DOHH2 (cell line): ENCODE data around the gene BHLHE23.

Source experiments
- H3F3A ChIP-seq: fragments of 200-600 bp; sonication (generic), shearing (Covaris generic); 2 replicates; pipeline ENCODE4 v1.6.0; 2016; ENCODE audit warnings: antibody characterized with exemption, mild to moderate bottlenecking; ENCODE audit not compliant: control insufficient read depth, insufficient read depth
- H3K27ac ChIP-seq: fragments of 200-600 bp; sonication (generic); 2 replicates; pipeline ENCODE4 v1.5.1; 2014; ENCODE audit warnings: low read depth, mild to moderate bottlenecking, low read length, moderate library complexity
- H3K27me3 ChIP-seq: fragments of 200-600 bp; sonication (generic); 2 replicates; pipeline ENCODE4 v1.6.1; 2014; ENCODE audit warnings: mild to moderate bottlenecking, low read length, mixed read lengths; ENCODE audit not compliant: control insufficient read depth
- H3K36me3 ChIP-seq: fragments of 200-600 bp; sonication (generic); 2 replicates; pipeline ENCODE4 v1.6.1; 2014; ENCODE audit warnings: mild to moderate bottlenecking, low read length, moderate library complexity, mixed read lengths; ENCODE audit not compliant: control insufficient read depth
- H3K4me1 ChIP-seq: fragments of 200-600 bp; sonication (generic); 2 replicates; pipeline ENCODE4 v1.6.1; 2014; ENCODE audit warnings: mild to moderate bottlenecking, low read length, mixed read lengths; ENCODE audit not compliant: control insufficient read depth
- H3K4me2 ChIP-seq: fragments of 200-600 bp; sonication (generic); 2 replicates; pipeline ENCODE4 v1.6.0; 2014; ENCODE audit warnings: mild to moderate bottlenecking, low read length, moderate library complexity
- H3K4me3 ChIP-seq: fragments of 200-600 bp; sonication (generic); 2 replicates; pipeline ENCODE4 v1.5.1; 2014; ENCODE audit warnings: mild to moderate bottlenecking, low read length, mixed read lengths
- H3K79me2 ChIP-seq: fragments of 200-600 bp; sonication (generic); 2 replicates; pipeline ENCODE4 v1.6.1; 2014; ENCODE audit warnings: mild to moderate bottlenecking, low read length, mixed read lengths; ENCODE audit not compliant: control insufficient read depth
- H3K9me2 ChIP-seq: fragments of 200-600 bp; sonication (generic); replicated peaks from 2 replicates; pipeline ENCODE4 v1.6.1; 2014; ENCODE audit warnings: mild to moderate bottlenecking, low read length, mixed read lengths; ENCODE audit not compliant: control insufficient read depth
- H3K9me3 ChIP-seq: fragments of 200-600 bp; sonication (generic); 2 replicates; pipeline ENCODE4 v1.6.1; 2014; ENCODE audit warnings: antibody characterized with exemption, low read length, mixed read lengths; ENCODE audit not compliant: control insufficient read depth, insufficient read depth
- H4K20me1 ChIP-seq: fragments of 200-600 bp; sonication (generic); 2 replicates; pipeline ENCODE4 v1.6.0; 2014; ENCODE audit warnings: low read depth, mild to moderate bottlenecking, antibody characterized with exemption, low read length, moderate library complexity; ENCODE audit not compliant: control insufficient read depth, insufficient read depth
- EZH2phosphoT487 ChIP-seq: fragments of 200-600 bp; sonication (generic); IDR thresholded peaks from 2 replicates; pipeline ENCODE4 v1.6.1; 2017; ENCODE audit warnings: borderline replicate concordance, mild to moderate bottlenecking, antibody characterized with exemption, low read length, moderate library complexity, mixed read lengths
- TF ChIP-seq, protein P1 (sequence below): fragments of 200-600 bp; sonication (generic); IDR thresholded peaks from one replicate; pipeline ENCODE4 v1.5.1; 2014; ENCODE audit warnings: antibody characterized with exemption, mild to moderate bottlenecking, low read depth, low read length; ENCODE audit not compliant: poor library complexity, severe bottlenecking

The BHLHE23 gene

GRCh38 chr20:63023071-63023935 is 16.5 kb upstream of the BHLHE23 start:
- Histone ChIP-seq H3K4me3 (no peak overlapping the region), H3F3A (no peaks in the 10 kb centered on the region), H3K9me3 (no peaks in the 10 kb centered on the region), H3K79me2 (peaks cover 50% of the 10 kb centered on the region), H3K27me3 (no peaks in the 10 kb centered on the region), H3K9me2 (no peaks in the 10 kb centered on the region), H3K36me3 (peaks cover 8% of the 10 kb centered on the region; the same call in 1 of the 2 replicates), H3K4me1 (peaks cover 34% of the 10 kb centered on the region), H4K20me1 (0 out of 2 replicates have a peak, but pooled peaks cover 5% of the 10 kb centered on the region), H3K27ac (no peak overlapping the region), H3K4me2 (no peak overlapping the region)
- TF ChIP-seq, protein P1, sequence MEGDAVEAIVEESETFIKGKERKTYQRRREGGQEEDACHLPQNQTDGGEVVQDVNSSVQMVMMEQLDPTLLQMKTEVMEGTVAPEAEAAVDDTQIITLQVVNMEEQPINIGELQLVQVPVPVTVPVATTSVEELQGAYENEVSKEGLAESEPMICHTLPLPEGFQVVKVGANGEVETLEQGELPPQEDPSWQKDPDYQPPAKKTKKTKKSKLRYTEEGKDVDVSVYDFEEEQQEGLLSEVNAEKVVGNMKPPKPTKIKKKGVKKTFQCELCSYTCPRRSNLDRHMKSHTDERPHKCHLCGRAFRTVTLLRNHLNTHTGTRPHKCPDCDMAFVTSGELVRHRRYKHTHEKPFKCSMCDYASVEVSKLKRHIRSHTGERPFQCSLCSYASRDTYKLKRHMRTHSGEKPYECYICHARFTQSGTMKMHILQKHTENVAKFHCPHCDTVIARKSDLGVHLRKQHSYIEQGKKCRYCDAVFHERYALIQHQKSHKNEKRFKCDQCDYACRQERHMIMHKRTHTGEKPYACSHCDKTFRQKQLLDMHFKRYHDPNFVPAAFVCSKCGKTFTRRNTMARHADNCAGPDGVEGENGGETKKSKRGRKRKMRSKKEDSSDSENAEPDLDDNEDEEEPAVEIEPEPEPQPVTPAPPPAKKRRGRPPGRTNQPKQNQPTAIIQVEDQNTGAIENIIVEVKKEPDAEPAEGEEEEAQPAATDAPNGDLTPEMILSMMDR = no peak
- no peak for TF ChIP-seq EZH2phosphoT487

GRCh38 chr20:63022501-63022900 is 15.7 kb upstream of the BHLHE23 start:
- no peak overlapping the region for H3K4me2 ChIP-seq
- no peaks in the 10 kb centered on the region for H3F3A ChIP-seq
- peaks cover 54% of the 10 kb centered on the region for H3K79me2 ChIP-seq
- peaks cover 28% of the 10 kb centered on the region for H3K4me1 ChIP-seq
- H3K27ac ChIP-seq = no peak overlapping the region
- no peaks in the 10 kb centered on the region for H3K9me3 ChIP-seq
- no peaks in the 10 kb centered on the region for H3K9me2 ChIP-seq
- H4K20me1 ChIP-seq = 0 out of 2 replicates have a peak, but pooled peaks cover 5% of the 10 kb centered on the region
- no peak overlapping the region for H3K4me3 ChIP-seq
- peaks cover 8% of the 10 kb centered on the region; the same call in 1 of the 2 replicates for H3K36me3 ChIP-seq
- TF ChIP-seq EZH2phosphoT487 = no peak
- TF ChIP-seq, protein P1 = no peak
- H3K27me3 ChIP-seq = no peaks in the 10 kb centered on the region

- TF ChIP-seq EZH2phosphoT487 = no peak
- TF ChIP-seq, protein P1 = no peak
- 0 out of 2 replicates have a peak, but pooled peaks cover 5% of the 10 kb centered on the region for H4K20me1 ChIP-seq
- H3F3A ChIP-seq = no peaks in the 10 kb centered on the region
- no peak overlapping the region for H3K4me2 ChIP-seq
- no peaks in the 10 kb centered on the region for H3K27me3 ChIP-seq
- peaks cover 8% of the 10 kb centered on the region; the same call in 1 of the 2 replicates for H3K36me3 ChIP-seq
- peaks cover 52% of the 10 kb centered on the region for H3K79me2 ChIP-seq
- H3K4me3 ChIP-seq = no peak overlapping the region
- H3K9me2 ChIP-seq = no peaks in the 10 kb centered on the region
- H3K4me1 ChIP-seq = peaks cover 26% of the 10 kb centered on the region
- H3K9me3 ChIP-seq = no peaks in the 10 kb centered on the region
- no peak overlapping the region for H3K27ac ChIP-seq
These were observed 14.9 kb upstream of the BHLHE23 start for GRCh38 chr20:63021356-63022321.
